Right kidney (tissue), 1 donor: ENCODE data around the gene NDUFAF3.

ENCODE experiments used
- DNase-seq: peaks from one replicate; pipeline ENCODE4 v3.0.0-alpha.2; 2016

NDUFAF3 gene

DNA sequence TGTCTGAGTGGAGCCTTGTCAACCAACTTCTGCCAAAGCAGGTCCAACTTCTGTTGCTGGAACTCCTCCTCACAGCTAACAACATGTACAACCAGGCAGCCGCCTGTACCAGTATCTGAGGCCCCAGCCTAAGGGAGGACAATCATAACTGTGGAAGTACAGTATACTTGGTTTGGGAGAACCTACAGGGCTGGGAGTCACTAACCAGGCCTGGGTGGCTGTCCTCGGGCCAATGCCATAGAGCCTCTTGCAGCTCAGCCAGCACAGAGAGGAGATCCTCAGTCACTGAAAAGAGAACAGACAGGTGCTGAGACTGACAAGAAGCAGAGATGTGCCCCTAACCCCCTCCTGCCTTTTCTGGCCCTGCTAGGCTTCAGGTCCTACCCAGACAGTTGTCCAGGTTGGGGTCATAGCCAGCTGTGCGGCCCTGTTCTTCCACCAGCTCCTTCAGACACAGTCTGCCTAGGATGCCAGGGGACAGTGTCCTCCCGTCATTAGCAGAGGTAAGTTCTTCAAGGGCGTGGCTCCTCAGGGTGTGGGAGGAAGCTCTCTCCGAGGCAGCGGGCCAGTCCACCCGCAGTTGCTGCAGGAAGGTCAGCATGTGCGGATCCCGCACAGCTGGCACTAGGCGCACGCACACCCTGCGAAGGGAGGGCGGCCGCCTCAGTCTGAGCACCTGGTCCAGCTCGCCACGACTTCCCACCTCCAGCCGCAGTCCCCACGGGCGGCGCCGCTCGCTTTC lies 4.5 kb upstream of the NDUFAF3 start:
- no peak for DNase-seq

DNA sequence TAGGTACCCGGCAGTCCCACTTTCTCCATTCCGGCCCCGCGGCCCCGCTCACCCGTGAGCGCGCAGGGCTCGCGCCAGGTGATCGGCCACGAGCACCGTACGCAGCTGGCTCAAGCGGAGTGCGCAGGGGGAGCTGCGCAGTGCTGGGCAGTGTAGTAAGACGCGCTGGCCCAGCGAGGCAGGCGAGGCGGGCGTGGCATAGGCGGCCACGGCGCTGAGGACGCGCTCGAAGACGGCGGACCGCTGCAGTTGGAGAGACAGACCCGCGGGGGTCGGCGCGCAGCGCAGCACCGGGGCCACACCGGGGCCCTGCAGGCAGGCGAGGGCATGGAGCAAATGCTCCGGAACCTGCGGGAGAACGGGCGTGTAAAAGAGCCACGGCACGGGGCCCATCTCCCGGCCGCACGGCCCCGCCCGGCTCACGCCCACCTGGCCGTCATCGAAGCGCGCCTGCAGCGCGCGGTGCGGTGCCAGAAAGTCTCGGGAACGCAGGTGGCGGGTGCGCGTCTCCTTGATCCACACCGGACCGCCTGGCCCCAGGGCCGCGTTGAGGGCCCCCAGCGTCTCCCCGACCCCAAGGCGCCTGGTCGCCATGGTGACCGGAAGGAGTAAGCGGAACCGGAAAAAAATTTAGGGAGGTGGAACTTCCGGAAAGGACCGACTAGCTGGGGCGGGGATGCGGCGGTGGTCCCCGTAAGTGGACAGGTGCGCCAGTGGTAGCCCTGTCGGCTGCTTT lies 3.8 kb upstream of the NDUFAF3 start, which contains the start of gene DALRD3:
TSS of gene DALRD3 (minus strand) at position 610 of the 736 bp plus-strand sequence. CDS start at position 594, 16 bp downstream.
- DNase-seq = peak; percentile 91

GRCh38 chr3:49018707-49019006 lies 3.3 kb upstream of the NDUFAF3 start:
- no peak for DNase-seq

DNA sequence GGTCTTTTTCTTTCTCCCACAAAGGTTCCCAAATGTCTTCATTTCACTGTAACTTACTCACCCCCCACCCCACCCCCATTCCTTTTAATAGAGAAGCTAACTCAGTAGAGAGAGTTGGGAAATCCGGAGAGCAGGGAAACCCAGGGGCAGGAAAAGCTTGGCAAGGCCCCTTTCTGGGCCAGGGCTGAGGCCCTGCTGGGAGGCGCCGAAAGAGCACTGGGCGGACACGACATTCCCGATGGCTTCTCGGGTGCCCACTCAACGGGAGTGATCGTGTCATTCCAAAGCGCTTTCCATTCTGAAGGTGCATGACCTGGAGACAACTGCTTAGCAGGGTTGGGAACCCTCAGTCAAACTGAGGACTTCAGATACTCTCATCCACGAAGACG lies 2.0 kb upstream of the NDUFAF3 start:
- no peak for DNase-seq

DNA sequence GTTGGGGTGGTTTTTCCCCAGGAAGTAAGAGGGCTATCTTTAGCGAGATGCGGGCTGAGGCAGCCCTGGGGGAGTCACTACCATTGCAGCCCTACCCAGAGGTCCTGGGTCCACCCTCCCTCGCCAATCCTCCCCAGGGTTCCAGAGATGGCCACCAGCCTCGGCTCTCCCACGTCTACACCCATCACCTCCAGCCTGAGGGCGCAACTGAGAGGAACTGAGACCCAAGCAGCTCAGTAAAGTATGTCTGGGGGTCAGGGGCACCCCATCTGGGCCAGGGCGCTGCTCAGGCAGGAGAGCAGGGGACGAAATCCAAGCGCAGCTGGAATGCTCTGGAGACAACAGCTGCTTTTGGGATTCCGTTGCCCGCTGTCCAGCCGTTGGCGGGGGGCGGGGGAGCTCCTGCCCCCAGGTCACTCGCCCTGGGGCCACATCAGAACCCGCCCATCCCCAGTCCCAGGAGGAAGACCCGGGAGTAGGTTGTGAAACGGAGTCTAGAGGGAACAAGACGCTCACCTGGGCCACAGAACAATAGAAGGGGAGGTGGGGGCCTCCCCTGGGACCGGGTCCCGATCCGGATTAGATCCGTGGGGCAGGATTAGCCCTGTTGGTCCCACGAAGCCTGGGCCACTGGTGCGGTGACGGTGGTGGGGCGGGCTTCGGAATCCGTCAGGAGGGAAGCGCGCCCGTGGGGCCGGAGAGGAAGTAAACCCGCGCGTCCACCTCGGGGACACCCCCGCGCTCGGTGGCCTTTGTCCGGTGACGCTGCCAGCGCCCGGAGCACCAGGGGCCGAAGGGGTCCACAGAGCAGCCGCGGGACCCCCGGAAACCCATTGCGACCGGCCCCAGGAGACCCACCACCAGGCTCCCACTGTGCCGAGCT lies 1.4 kb upstream of the NDUFAF3 start:
- DNase-seq = peak; percentile 62

DNA sequence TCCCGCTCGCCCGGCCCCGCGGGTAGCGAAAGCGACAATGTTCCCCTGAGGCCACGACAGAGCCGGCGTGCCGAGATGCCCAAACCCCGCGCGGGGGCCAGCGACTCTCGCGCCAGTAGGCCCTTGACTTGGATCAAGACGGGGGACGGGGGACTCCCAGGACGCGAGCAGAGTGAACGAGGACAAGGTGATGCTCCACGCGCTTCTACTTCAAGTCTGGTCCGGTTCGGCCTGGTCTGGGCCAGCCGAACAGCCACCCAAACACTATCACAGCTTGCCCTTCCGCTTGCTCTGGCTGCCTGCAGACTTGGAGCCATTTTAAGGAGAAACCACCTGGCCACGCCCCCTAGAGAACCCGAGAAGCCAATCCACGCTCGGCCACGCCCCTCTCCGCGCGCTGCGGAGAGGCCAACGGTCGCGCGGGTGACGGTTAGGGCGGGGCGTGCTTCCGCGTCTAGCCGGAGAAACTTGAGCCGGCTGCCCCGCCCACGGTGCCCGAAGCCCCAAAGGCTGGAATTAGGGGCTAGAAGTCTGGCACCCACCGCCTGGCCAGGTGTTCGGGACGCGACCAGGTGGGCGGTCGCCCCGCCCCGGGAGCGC lies 608 bp upstream of the NDUFAF3 start:
- DNase-seq = peak; percentile 98

DNA sequence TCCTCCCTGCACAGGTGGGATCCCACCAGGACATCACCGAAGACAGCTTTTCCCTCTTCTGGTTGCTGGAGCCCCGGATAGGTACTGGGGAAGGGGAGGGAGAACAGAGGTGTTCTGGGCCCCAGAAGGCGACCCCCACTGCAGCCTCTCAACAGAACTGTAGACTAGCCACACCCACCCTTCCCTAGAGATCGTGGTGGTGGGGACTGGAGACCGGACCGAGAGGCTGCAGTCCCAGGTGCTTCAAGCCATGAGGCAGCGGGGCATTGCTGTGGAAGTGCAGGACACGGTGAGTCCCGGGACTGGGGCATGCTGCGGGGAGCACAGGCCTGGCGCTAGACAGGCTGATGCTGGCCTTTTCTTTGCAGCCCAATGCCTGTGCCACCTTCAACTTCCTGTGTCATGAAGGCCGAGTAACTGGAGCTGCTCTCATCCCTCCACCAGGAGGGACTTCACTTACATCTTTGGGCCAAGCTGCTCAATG lies 809 bp downstream of the NDUFAF3 start:
- no peak for DNase-seq

GRCh38 chr3:49023775-49024174 lies 1.9 kb downstream of the NDUFAF3 start:
- no peak for DNase-seq

GRCh38 chr3:49024449-49024848 lies 2.5 kb downstream of the NDUFAF3 start:
- no peak for DNase-seq

DNA sequence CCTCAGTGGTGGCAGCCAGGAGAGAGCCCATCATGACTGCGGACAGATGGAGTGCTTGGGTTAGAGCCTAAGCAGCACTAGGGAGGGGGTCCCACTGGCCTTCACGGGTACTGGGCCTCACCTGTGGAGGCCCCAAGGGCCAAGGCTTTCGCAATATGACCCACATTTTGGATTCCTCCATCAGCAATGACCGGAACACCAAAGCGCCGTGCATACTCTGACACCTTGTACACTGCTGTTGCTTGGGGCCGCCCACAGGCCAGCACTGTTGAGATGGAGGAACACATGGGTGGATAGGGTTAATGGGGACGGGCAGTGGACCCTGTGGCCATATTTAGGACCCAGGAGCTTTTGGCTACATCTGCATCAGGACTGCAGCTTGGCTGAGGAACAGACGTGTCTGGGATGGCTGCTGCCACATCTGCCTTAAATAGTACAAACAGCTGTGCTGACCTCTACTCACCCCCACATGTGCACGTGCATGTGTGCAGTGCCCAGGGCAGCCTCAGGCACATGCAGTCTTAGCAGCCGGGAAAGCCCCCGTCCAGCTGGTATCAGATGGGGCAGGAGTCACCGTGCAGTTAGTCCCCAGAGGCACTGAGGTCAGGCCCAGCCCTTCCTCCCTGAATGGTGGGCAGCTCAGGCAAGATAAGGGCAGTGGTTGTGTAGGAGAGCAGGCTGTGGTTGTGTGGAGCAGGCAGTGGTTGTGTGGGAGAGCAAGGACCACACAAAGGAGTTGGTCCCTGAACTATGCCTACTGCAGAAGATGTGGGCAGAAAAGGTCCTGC lies 3.3 kb downstream of the NDUFAF3 start:
- DNase-seq = no peak

DNA sequence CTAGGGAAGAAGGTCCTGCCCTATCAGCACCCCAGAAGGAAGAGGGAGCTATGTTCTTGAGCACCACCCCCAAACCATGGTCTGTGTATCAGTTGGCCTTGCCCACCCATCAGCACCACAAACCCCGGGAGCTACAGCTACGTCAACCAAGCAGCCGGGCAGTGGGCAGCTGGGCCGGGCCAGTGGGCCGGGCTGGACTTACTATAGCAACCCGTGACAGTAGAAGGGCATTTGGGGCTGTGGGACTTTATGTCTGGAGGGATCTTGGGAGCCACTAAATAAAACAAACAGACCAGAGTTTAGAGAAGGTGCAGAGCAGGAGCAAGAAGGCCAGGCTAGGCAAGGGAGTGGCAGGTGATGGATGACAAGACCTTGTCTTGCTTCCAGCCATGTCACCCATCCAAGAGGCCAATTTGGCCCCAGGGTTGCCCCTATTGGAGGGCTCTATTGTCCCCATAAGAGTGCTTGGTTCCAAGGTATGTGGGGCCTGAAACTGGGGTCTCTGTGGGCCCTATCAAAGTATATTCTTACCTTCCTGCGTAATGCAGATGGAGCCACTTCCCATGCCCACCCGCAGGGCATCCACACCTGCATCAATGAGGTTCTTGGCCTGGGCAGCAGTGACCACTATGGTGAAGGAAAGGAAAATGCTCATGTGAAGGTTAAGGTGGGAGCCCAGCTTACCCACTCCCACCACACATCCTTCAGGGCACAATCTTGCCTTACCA lies 4.0 kb downstream of the NDUFAF3 start:
- DNase-seq = no peak

DNA sequence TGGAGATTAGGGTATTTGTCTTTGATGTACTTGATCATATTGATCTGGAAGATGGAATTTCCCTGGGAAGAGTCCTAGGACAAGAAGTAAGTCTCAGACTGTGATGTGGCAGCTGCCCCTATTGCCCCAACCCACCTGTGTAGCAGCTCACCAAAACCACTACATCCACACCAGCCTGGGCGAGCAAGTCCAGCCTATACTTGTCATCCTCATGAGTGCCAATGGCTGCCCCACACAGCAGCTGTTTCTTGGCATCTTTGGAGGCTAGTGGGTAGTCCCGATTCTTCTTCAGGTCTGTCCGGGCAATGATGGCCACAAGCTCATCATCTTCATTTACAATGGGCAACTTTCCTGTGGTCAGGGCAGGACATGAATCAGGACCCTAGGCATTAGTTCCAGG lies 4.6 kb downstream of the NDUFAF3 start:
- DNase-seq = no peak

DNA sequence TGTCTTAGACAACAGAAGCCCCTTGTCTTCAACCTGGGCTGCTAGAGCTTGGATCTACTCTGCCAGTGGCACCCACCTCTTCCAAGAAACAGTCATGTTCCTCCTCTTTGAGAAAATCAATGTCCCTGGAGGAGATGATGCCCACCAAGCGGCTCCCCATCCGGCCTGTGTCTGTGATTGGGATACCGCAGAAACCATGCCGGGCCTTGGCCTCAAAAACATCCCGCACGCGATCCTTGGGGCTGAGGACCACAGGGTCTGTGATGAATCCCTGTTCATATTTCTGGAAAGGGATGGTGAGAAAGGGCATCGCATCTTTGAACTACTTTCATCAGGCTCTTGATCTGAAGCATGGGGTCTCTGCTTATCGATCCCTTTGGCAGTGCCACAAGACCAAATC lies 5.7 kb downstream of the NDUFAF3 start:
- no peak for DNase-seq

DNA sequence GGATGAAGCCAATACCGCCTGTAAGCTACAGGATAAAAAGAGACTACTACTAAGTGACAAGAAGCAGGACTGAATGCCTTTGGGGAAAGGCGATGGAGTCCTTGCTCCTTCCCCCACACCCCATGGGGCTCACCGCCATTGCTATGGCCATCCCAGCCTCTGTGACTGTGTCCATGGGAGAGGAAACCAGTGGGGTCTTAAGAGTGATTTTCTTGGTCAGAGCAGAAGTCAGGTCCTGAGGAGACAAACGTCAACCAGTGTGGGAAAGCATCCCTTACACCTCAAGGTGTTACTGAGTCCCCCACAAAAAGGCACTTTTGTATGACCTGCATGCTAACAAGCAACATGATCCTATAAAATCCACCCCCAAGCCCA lies 6.4 kb downstream of the NDUFAF3 start:
- DNase-seq = no peak

DNA sequence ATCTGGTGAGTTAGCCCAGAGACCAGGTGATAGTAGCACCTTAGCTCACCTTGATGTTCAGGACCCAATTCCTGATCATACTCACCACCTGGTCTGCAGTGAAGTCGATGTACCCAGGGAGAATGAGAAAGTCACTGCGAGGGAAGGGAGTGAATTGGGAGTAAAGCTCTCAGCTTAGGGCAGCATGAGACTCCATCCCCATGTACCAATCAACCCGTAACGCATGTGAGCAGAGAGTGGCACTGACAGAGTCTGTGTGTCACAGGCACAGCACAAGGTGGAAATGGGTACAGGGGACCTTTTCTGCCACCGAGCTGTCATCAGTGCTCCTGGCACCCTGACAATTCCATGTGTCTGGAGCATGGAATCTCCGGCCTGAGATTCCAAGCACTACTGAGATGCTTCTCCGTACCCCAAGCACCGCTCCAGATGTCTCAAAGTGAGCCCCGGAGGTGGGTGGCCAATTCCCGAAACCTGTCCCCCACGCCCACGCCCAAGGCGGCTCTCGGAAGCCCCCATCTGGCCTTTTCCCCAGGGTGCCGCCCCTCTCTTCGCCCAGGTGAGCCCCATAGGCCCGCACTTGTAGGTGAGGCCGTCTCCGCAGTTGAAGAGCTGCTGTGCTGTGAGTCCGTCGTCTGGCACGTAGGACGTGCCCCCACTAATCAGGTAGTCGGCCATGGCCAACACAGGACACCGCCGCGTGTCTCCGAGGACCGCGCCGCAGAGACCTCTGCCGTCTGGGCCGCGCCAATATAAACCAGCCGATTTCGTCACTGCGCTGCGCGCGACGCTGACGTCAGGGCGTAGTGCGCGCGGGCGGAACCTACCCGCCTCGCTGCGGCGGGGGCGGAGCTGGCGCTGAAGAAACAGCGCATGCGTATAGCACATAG lies 7.0 kb downstream of the NDUFAF3 start, which contains the start of gene IMPDH2:
TSS of gene IMPDH2 (minus strand) at position 726 of the 890 bp plus-strand sequence. CDS start at position 678, 48 bp downstream.
- peak; percentile 88 for DNase-seq

DNA sequence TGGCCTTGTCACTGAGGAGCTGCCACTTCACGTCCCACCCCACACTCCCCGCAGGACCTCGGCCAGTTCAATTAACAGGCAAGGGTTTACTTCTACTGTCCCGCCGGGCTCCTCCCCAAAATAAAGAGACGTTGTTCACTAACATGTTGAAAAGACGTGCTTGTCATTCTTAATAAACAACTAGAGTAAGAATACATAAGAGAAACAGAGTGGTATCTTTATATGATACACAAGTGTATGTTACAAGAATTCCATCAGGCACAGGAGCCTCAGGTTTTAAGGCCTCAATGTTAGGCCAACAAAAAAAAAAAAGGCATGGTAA lies 7.6 kb downstream of the NDUFAF3 start:
- DNase-seq = no peak

DNA sequence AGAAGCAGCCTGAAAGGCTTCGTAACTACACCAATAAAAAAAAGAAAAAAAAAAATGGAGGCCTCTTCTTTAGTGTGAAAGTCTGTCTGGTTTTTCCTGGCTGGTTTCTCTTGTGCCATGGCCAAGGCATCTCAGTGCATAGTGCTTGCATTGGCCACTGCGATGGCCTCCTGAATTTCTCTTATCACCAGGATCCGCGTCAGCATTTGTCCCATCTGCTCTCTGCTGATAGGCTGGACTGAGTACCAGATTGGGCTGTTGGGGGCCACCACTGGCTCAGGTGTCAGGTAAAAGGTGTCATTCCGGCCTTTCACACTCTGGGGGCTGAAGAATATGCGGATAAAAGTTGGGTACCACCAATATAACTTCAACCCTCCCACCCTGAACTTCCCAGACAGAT lies 8.4 kb downstream of the NDUFAF3 start:
- no peak for DNase-seq

DNA sequence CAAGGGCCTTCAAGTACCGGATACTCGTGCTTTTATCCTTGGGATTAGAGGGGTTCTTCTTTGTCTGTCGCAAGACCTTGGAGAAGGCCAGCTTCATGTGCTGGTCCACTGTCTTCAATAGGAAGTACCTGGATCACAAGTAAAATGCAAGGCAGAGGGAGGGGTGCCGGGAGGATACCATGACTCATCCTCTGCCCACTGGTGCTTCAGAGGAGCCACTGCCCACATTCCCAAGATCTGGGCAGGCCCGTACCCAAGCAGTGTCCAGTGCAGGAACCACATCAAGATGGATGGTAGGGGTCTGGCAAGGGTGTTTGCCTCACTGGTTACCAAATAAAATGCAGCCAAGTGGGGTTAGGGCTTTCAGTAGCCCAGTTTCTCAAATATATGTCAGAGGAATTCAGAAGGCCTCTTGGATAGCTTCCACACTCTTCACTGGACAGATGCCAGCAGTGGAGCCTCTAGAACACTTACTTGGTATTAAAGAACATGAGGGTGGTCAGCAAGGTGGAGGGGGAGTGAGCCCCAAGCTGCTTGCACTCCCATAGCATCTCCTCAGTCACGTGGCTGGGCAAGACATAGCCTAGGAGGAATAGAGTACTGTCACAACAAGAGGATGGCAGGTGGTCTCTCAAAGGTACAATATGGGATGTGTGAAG lies 10.9 kb downstream of the NDUFAF3 start:
- no peak for DNase-seq

DNA sequence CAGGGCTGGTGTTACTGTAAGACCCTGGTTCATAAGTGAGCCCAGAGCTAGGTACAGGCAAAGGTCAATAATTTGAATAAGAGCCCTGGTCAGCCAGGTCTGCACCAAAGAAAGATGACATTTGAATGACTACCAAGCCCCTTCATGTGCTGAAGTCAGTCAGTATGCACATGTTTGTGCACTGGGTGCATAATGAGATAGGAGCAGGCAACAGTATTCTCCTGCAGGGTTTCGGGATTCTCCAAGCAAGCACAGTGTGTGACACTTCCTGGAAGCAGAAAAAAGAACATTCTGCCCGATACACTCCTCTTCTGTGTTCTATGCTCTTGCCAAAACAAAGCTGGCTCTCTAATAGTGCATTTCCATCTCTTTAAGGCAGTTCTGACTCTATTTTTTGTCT lies 12.7 kb downstream of the NDUFAF3 start:
- no peak for DNase-seq
